ENCODE measurements around the gene FGF19.

DNA sequence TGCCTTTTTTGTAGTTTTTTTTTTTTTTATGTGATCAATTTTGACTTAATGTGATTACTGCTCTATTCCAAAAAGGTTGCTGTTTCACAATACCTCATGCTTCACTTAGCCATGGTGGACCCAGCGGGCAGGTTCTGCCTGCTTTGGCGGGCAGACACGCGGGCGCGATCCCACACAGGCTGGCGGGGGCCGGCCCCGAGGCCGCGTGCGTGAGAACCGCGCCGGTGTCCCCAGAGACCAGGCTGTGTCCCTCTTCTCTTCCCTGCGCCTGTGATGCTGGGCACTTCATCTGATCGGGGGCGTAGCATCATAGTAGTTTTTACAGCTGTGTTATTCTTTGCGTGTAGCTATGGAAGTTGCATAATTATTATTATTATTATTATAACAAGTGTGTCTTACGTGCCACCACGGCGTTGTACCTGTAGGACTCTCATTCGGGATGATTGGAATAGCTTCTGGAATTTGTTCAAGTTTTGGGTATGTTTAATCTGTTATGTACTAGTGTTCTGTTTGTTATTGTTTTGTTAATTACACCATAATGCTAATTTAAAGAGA lies 50.3 kb downstream of the FGF19 start:
- TF ChIP-seq EZH2 (IDR thresholded peaks at IDR 0.05; ENCODE audit: borderline replicate concordance, low read depth, low read length, severe bottlenecking) (no peak), CTCF (IDR thresholded peaks at IDR 0.05; ENCODE audit: borderline replicate concordance, extremely low read depth, low read length, poor library complexity, severe bottlenecking) (no peak)
